ENCODE measurements around the gene OR4D9. TPM values are rescaled to one million over a fixed set of nuclear protein-coding genes. Genes with fewer than 3 reads are reported as not detected.

OR4D9 gene
- total RNA-seq, 6 experiments from 2014 or later = not detected

- Mint-ChIP-seq H3K36me3 (ENCODE audit: low read depth) (no peaks in the 10 kb centered on the region), H3K4me1 (ENCODE audit: low read depth) (peaks cover 34% of the 10 kb centered on the region), H3K9me3 (peaks cover 8% of the 10 kb centered on the region), H3K27me3 (ENCODE audit: insufficient read depth) (peaks cover 15% of the 10 kb centered on the region), H3K27ac (peak overlapping the region; percentile 91), H3K4me3 (peak overlapping the region; percentile 89)
- peak; percentile 94 for DNase-seq
- no peak for TF ChIP-seq CTCF (IDR thresholded peaks at IDR 0.05)
These were observed 39.7 kb downstream of the OR4D9 start for GRCh38 chr11:59550842-59551658.

- H3K27me3 Mint-ChIP-seq (ENCODE audit: insufficient read depth) = peaks cover 16% of the 10 kb centered on the region
- H3K36me3 Mint-ChIP-seq (ENCODE audit: low read depth) = no peaks in the 10 kb centered on the region
- peak; percentile 71 for DNase-seq
- peaks cover 8% of the 10 kb centered on the region for H3K9me3 Mint-ChIP-seq
- H3K4me3 Mint-ChIP-seq = peak overlapping the region; percentile 89
- H3K4me1 Mint-ChIP-seq (ENCODE audit: low read depth) = peaks cover 42% of the 10 kb centered on the region
- peak overlapping the region; percentile 91 for H3K27ac Mint-ChIP-seq
- no peak for TF ChIP-seq CTCF (IDR thresholded peaks at IDR 0.05)
These were observed 40.6 kb downstream of the OR4D9 start for GRCh38 chr11:59551659-59552521.

GRCh38 chr11:59552844-59553243 lies 41.5 kb downstream of the OR4D9 start:
- 0 out of 2 replicates have a peak overlapping the region, but pooled peaks have one; percentile 19 for H3K27ac Mint-ChIP-seq

GRCh38 chr11:59553323-59553722 lies 42.0 kb downstream of the OR4D9 start:
- peaks cover 53% of the 10 kb centered on the region for H3K4me1 Mint-ChIP-seq (ENCODE audit: low read depth)
- no peaks in the 10 kb centered on the region for H3K36me3 Mint-ChIP-seq (ENCODE audit: low read depth)
- peaks cover 18% of the 10 kb centered on the region for H3K27me3 Mint-ChIP-seq (ENCODE audit: insufficient read depth)
- peaks cover 8% of the 10 kb centered on the region for H3K9me3 Mint-ChIP-seq
- no peak overlapping the region for H3K4me3 Mint-ChIP-seq
- TF ChIP-seq CTCF (IDR thresholded peaks at IDR 0.05) = no peak; the same call in 1 of the 2 replicates
- no peak for DNase-seq
- H3K27ac Mint-ChIP-seq = no peak overlapping the region

More at GRCh38 chr11:59552844-59553243, 41.5 kb downstream of the OR4D9 start:
- H3K9me3 Mint-ChIP-seq = peaks cover 8% of the 10 kb centered on the region
- H3K36me3 Mint-ChIP-seq (ENCODE audit: low read depth) = no peaks in the 10 kb centered on the region
- H3K27me3 Mint-ChIP-seq (ENCODE audit: insufficient read depth) = peaks cover 18% of the 10 kb centered on the region
- TF ChIP-seq CTCF (IDR thresholded peaks at IDR 0.05) = no peak
- H3K4me3 Mint-ChIP-seq = peak overlapping the region; percentile 89
- peaks cover 49% of the 10 kb centered on the region for H3K4me1 Mint-ChIP-seq (ENCODE audit: low read depth)
- no peak for DNase-seq

- H3K36me3 Mint-ChIP-seq (ENCODE audit: low read depth) = no peaks in the 10 kb centered on the region
- H3K4me3 Mint-ChIP-seq = peak overlapping the region; percentile 93
- peaks cover 51% of the 10 kb centered on the region for H3K4me1 Mint-ChIP-seq (ENCODE audit: low read depth)
- peak overlapping the region; percentile 87 for H3K27ac Mint-ChIP-seq
- DNase-seq = no peak
- H3K9me3 Mint-ChIP-seq = peaks cover 8% of the 10 kb centered on the region
- TF ChIP-seq CTCF (IDR thresholded peaks at IDR 0.05) = no peak
- peaks cover 18% of the 10 kb centered on the region for H3K27me3 Mint-ChIP-seq (ENCODE audit: insufficient read depth)
These were observed 44.3 kb downstream of the OR4D9 start for GRCh38 chr11:59555601-59556114.

Data from HFFc6 (cell line).